ENCODE measurements around the gene TLR1.
"Not testable (repeated sequence)": the region's sequence is repeated elsewhere in the genome, so short reads cannot be mapped to it uniquely, and the experiment has no call there.

The TLR1 gene

GRCh38 chr4:38775326-38775725, 29.3 kb downstream of the TLR1 start:
- Histone ChIP-seq H3K4me3 (ENCODE audit: insufficient read depth, low read depth, low read length) (no peak overlapping the region), H3K27ac (ENCODE audit: insufficient read depth, low read depth, low read length, poor library complexity, severe bottlenecking) (no peak overlapping the region), H3K36me3 (ENCODE audit: control insufficient read depth, insufficient read depth, low read length) (no peaks in the 10 kb centered on the region), H3K4me1 (ENCODE audit: control insufficient read depth, insufficient read depth, low read length) (no peaks in the 10 kb centered on the region), H3K27me3 (ENCODE audit: control insufficient read depth, insufficient read depth, low read length, poor library complexity, severe bottlenecking) (no peaks in the 10 kb centered on the region), H3K9me3 (ENCODE audit: control insufficient read depth, low read length) (no peaks in the 10 kb centered on the region)
- WGBS, 2 experiments: 95 to 97% methylated on average over 2 of the region's 2 CpGs

- Histone ChIP-seq H3K4me3 (ENCODE audit: insufficient read depth, low read depth, low read length) (no peak overlapping the region), H3K27ac (ENCODE audit: insufficient read depth, low read depth, low read length, poor library complexity, severe bottlenecking) (no peak overlapping the region), H3K27me3 (ENCODE audit: control insufficient read depth, insufficient read depth, low read length, poor library complexity, severe bottlenecking) (no peaks in the 10 kb centered on the region), H3K9me3 (ENCODE audit: control insufficient read depth, low read length) (no peaks in the 10 kb centered on the region), H3K36me3 (ENCODE audit: control insufficient read depth, insufficient read depth, low read length) (no peaks in the 10 kb centered on the region), H3K4me1 (ENCODE audit: control insufficient read depth, insufficient read depth, low read length) (no peaks in the 10 kb centered on the region)
- 88 to 93% methylated on average over 8 of the region's 8 CpGs for WGBS, 2 experiments
These were observed 30.2 kb downstream of the TLR1 start for GRCh38 chr4:38774181-38774955.

- not testable (repeated sequence) for H3K27ac ChIP-seq (ENCODE audit: insufficient read depth, low read depth, low read length, poor library complexity, severe bottlenecking); H3K27me3 ChIP-seq (ENCODE audit: control insufficient read depth, insufficient read depth, low read length, poor library complexity, severe bottlenecking); H3K4me3 ChIP-seq (ENCODE audit: insufficient read depth, low read depth, low read length); H3K9me3 ChIP-seq (ENCODE audit: control insufficient read depth, low read length); H3K4me1 ChIP-seq (ENCODE audit: control insufficient read depth, insufficient read depth, low read length); H3K36me3 ChIP-seq (ENCODE audit: control insufficient read depth, insufficient read depth, low read length)
- WGBS, 2 experiments: 89 to 92% methylated on average over 1 of the region's 2 CpGs
These were observed 34.3 kb downstream of the TLR1 start for GRCh38 chr4:38770281-38770680.

GRCh38 chr4:38769857-38770256, 34.7 kb downstream of the TLR1 start:
- WGBS, 2 experiments: 82 to 93% methylated on average over 1 to 2 of the region's 2 CpGs
- no peaks in the 10 kb centered on the region for H3K36me3 ChIP-seq (ENCODE audit: control insufficient read depth, insufficient read depth, low read length)
- H3K27ac ChIP-seq (ENCODE audit: insufficient read depth, low read depth, low read length, poor library complexity, severe bottlenecking): no peak overlapping the region
- no peaks in the 10 kb centered on the region for H3K4me1 ChIP-seq (ENCODE audit: control insufficient read depth, insufficient read depth, low read length)
- H3K4me3 ChIP-seq (ENCODE audit: insufficient read depth, low read depth, low read length): no peak overlapping the region
- H3K9me3 ChIP-seq (ENCODE audit: control insufficient read depth, low read length): no peaks in the 10 kb centered on the region
- H3K27me3 ChIP-seq (ENCODE audit: control insufficient read depth, insufficient read depth, low read length, poor library complexity, severe bottlenecking): no peaks in the 10 kb centered on the region

GRCh38 chr4:38769441-38769840, 35.1 kb downstream of the TLR1 start:
- 91% methylated on average over 1 of the region's 2 CpGs; no CpG with 5 or more reads in 1 of the 2 experiments for WGBS, 2 experiments
- Histone ChIP-seq H3K36me3 (ENCODE audit: control insufficient read depth, insufficient read depth, low read length) (no peaks in the 10 kb centered on the region), H3K4me3 (ENCODE audit: insufficient read depth, low read depth, low read length) (no peak overlapping the region), H3K27me3 (ENCODE audit: control insufficient read depth, insufficient read depth, low read length, poor library complexity, severe bottlenecking) (no peaks in the 10 kb centered on the region), H3K9me3 (ENCODE audit: control insufficient read depth, low read length) (no peaks in the 10 kb centered on the region), H3K4me1 (ENCODE audit: control insufficient read depth, insufficient read depth, low read length) (no peaks in the 10 kb centered on the region), H3K27ac (ENCODE audit: insufficient read depth, low read depth, low read length, poor library complexity, severe bottlenecking) (no peak overlapping the region)

GRCh38 chr4:38768968-38769394, 35.6 kb downstream of the TLR1 start:
- no peaks in the 10 kb centered on the region for H3K4me1 ChIP-seq (ENCODE audit: control insufficient read depth, insufficient read depth, low read length)
- no peak overlapping the region for H3K4me3 ChIP-seq (ENCODE audit: insufficient read depth, low read depth, low read length)
- no peaks in the 10 kb centered on the region for H3K9me3 ChIP-seq (ENCODE audit: control insufficient read depth, low read length)
- no peak overlapping the region for H3K27ac ChIP-seq (ENCODE audit: insufficient read depth, low read depth, low read length, poor library complexity, severe bottlenecking)
- no peaks in the 10 kb centered on the region for H3K36me3 ChIP-seq (ENCODE audit: control insufficient read depth, insufficient read depth, low read length)
- WGBS, 2 experiments: 90 to 93% methylated on average over 4 to 5 of the region's 5 CpGs
- H3K27me3 ChIP-seq (ENCODE audit: control insufficient read depth, insufficient read depth, low read length, poor library complexity, severe bottlenecking): no peaks in the 10 kb centered on the region

- not testable (repeated sequence) for H3K27me3 ChIP-seq (ENCODE audit: control insufficient read depth, insufficient read depth, low read length, poor library complexity, severe bottlenecking); H3K4me1 ChIP-seq (ENCODE audit: control insufficient read depth, insufficient read depth, low read length); H3K36me3 ChIP-seq (ENCODE audit: control insufficient read depth, insufficient read depth, low read length); H3K27ac ChIP-seq (ENCODE audit: insufficient read depth, low read depth, low read length, poor library complexity, severe bottlenecking); H3K9me3 ChIP-seq (ENCODE audit: control insufficient read depth, low read length); H3K4me3 ChIP-seq (ENCODE audit: insufficient read depth, low read depth, low read length)
- 89 to 93% methylated on average over 2 of the region's 2 CpGs for WGBS, 2 experiments
These were observed 37.7 kb downstream of the TLR1 start for GRCh38 chr4:38766940-38767339.

- 90 to 94% methylated on average over 3 of the region's 3 CpGs for WGBS, 2 experiments
- Histone ChIP-seq H3K27me3 (ENCODE audit: control insufficient read depth, insufficient read depth, low read length, poor library complexity, severe bottlenecking) (no peaks in the 10 kb centered on the region), H3K36me3 (ENCODE audit: control insufficient read depth, insufficient read depth, low read length) (no peaks in the 10 kb centered on the region), H3K4me1 (ENCODE audit: control insufficient read depth, insufficient read depth, low read length) (no peaks in the 10 kb centered on the region), H3K9me3 (ENCODE audit: control insufficient read depth, low read length) (no peaks in the 10 kb centered on the region), H3K27ac (ENCODE audit: insufficient read depth, low read depth, low read length, poor library complexity, severe bottlenecking) (no peak overlapping the region), H3K4me3 (ENCODE audit: insufficient read depth, low read depth, low read length) (no peak overlapping the region)
These were observed 39.2 kb downstream of the TLR1 start for GRCh38 chr4:38765382-38765781.

- Histone ChIP-seq H3K27ac (ENCODE audit: insufficient read depth, low read depth, low read length, poor library complexity, severe bottlenecking) (no peak overlapping the region), H3K27me3 (ENCODE audit: control insufficient read depth, insufficient read depth, low read length, poor library complexity, severe bottlenecking) (no peaks in the 10 kb centered on the region), H3K4me3 (ENCODE audit: insufficient read depth, low read depth, low read length) (no peak overlapping the region), H3K4me1 (ENCODE audit: control insufficient read depth, insufficient read depth, low read length) (no peaks in the 10 kb centered on the region), H3K36me3 (ENCODE audit: control insufficient read depth, insufficient read depth, low read length) (no peaks in the 10 kb centered on the region), H3K9me3 (ENCODE audit: control insufficient read depth, low read length) (no peaks in the 10 kb centered on the region)
- 88 to 98% methylated on average over 3 of the region's 3 CpGs for WGBS, 2 experiments
These were observed 40.3 kb downstream of the TLR1 start for GRCh38 chr4:38764277-38764676.

GRCh38 chr4:38762560-38762959, 42.0 kb downstream of the TLR1 start:
- H3K9me3 ChIP-seq (ENCODE audit: control insufficient read depth, low read length): no peaks in the 10 kb centered on the region
- H3K4me1 ChIP-seq (ENCODE audit: control insufficient read depth, insufficient read depth, low read length): no peaks in the 10 kb centered on the region
- H3K36me3 ChIP-seq (ENCODE audit: control insufficient read depth, insufficient read depth, low read length): no peaks in the 10 kb centered on the region
- WGBS, 2 experiments: 93 to 94% methylated on average over 14 of the region's 14 CpGs
- H3K4me3 ChIP-seq (ENCODE audit: insufficient read depth, low read depth, low read length): no peak overlapping the region
- H3K27me3 ChIP-seq (ENCODE audit: control insufficient read depth, insufficient read depth, low read length, poor library complexity, severe bottlenecking): no peaks in the 10 kb centered on the region
- H3K27ac ChIP-seq (ENCODE audit: insufficient read depth, low read depth, low read length, poor library complexity, severe bottlenecking): no peak overlapping the region

- no peak overlapping the region for H3K27ac ChIP-seq (ENCODE audit: insufficient read depth, low read depth, low read length, poor library complexity, severe bottlenecking)
- 97 to 100% methylated on average over 1 of the region's 1 CpG for WGBS, 2 experiments
- no peaks in the 10 kb centered on the region for H3K27me3 ChIP-seq (ENCODE audit: control insufficient read depth, insufficient read depth, low read length, poor library complexity, severe bottlenecking)
- no peaks in the 10 kb centered on the region for H3K36me3 ChIP-seq (ENCODE audit: control insufficient read depth, insufficient read depth, low read length)
- no peaks in the 10 kb centered on the region for H3K4me1 ChIP-seq (ENCODE audit: control insufficient read depth, insufficient read depth, low read length)
- H3K9me3 ChIP-seq (ENCODE audit: control insufficient read depth, low read length): no peaks in the 10 kb centered on the region
- no peak overlapping the region for H3K4me3 ChIP-seq (ENCODE audit: insufficient read depth, low read depth, low read length)
These were observed 44.8 kb downstream of the TLR1 start for GRCh38 chr4:38759790-38760122.
